HEK293 (cell line): Measurements from ENCODE around the gene MDM2.

Source experiments
- CTCF ChIA-PET: fragments of 350-600 bp; formaldehyde crosslinking; extraction: SDS; loops from one replicate; lab custom pipeline; 2021; ENCODE audit warnings: antibody characterized with exemption; lab: Yijun Ruan, JAX
- POLR2A ChIA-PET: fragments of 300-600 bp; formaldehyde crosslinking; extraction: SDS; loops from one replicate; lab custom pipeline; 2020; ENCODE audit warnings: antibody characterized with exemption, inconsistent platforms; lab: Yijun Ruan, JAX
- H3K27ac ChIP-seq: fragments of 200-500 bp; sonication (Bioruptor generic); 2 replicates; pipeline ENCODE4 v1.5.1; 2014; ENCODE audit warnings: low read depth, low read length, control low read depth, inconsistent platforms; ENCODE audit errors: extremely low read depth
- H3K36me3 ChIP-seq, 2 experiments: fragments of 200-500 bp in 1 of 2; sonication (Bioruptor generic) in 1 of 2; 1 replicate in 1 of 2; 2 replicates in 1 of 2; pipeline ENCODE4 v1.5.1; 2014 to 2017; ENCODE audit warnings: inconsistent platforms in 2 of 2, low read length in 2 of 2; ENCODE audit not compliant: control insufficient read depth in 2 of 2, insufficient read depth in 1 of 2
- H3K4me1 ChIP-seq: fragments of 200-500 bp; sonication (Bioruptor generic); 2 replicates; pipeline ENCODE4 v1.5.1; 2014; ENCODE audit warnings: mild to moderate bottlenecking, low read length, inconsistent platforms; ENCODE audit not compliant: control insufficient read depth, insufficient read depth
- H3K4me3 ChIP-seq: 2 replicates; pipeline ENCODE4 v1.5.1; 2011; ENCODE audit warnings: low read depth, mild to moderate bottlenecking, control low read depth, low read length, moderate library complexity
- H3K9me3 ChIP-seq: fragments of 200-500 bp; sonication (Bioruptor generic); 2 replicates; pipeline ENCODE4 v1.5.1; 2014; ENCODE audit warnings: low read depth, low read length, inconsistent platforms; ENCODE audit not compliant: control insufficient read depth, insufficient read depth
- BCL6B ChIP-seq: fragments of 450-650 bp; formaldehyde crosslinking; IDR thresholded peaks from 2 replicates; pipeline ENCODE4 v1.5.1; 2017; ENCODE audit warnings: missing biosample characterization, missing genetic modification characterization
- HIC1 ChIP-seq: fragments of 450-650 bp; formaldehyde crosslinking; IDR thresholded peaks from 2 replicates; pipeline ENCODE4 v1.5.1; 2016; ENCODE audit warnings: missing biosample characterization, missing genetic modification characterization
- HOXC10 ChIP-seq: sonication (generic); formaldehyde crosslinking; IDR thresholded peaks from 2 replicates; pipeline ENCODE4 v1.8.1; 2023; ENCODE audit warnings: mild to moderate bottlenecking, missing genetic modification reagents
- MEIS1 ChIP-seq: sonication (generic); formaldehyde crosslinking; IDR thresholded peaks from 2 replicates; pipeline ENCODE4 v1.8.1; 2022; ENCODE audit warnings: missing genetic modification reagents, mild to moderate bottlenecking, borderline replicate concordance
- MZF1 ChIP-seq: fragments of 450-650 bp; formaldehyde crosslinking; IDR thresholded peaks from 2 replicates; pipeline ENCODE4 v1.5.1; 2017; ENCODE audit warnings: missing biosample characterization, missing genetic modification characterization, borderline replicate concordance
- WT1 ChIP-seq: fragments of 450-650 bp; formaldehyde crosslinking; IDR thresholded peaks from 2 replicates; pipeline ENCODE4 v1.5.1; 2016; ENCODE audit warnings: missing biosample characterization, missing genetic modification characterization
- YY1 ChIP-seq: fragments of 450-650 bp; formaldehyde crosslinking; IDR thresholded peaks from 2 replicates; pipeline ENCODE4 v1.5.1; 2018; ENCODE audit warnings: missing biosample characterization, missing genetic modification characterization
- ZFHX2 ChIP-seq: fragments of 450-650 bp; formaldehyde crosslinking; conservative IDR thresholded peaks from 2 replicates; pipeline ENCODE4 v1.5.1; 2016; ENCODE audit warnings: missing biosample characterization, missing genetic modification characterization
- ZFP41 ChIP-seq: fragments of 450-650 bp; formaldehyde crosslinking; IDR thresholded peaks from 2 replicates; pipeline ENCODE4 v1.5.1; 2016; ENCODE audit warnings: missing biosample characterization, missing genetic modification characterization, borderline replicate concordance
- ZIC2 ChIP-seq: fragments of 450-650 bp; formaldehyde crosslinking; IDR thresholded peaks from 2 replicates; pipeline ENCODE4 v1.5.1; 2016; ENCODE audit warnings: missing biosample characterization, missing genetic modification characterization
- ZNF223 ChIP-seq: fragments of 450-650 bp; formaldehyde crosslinking; IDR thresholded peaks from 2 replicates; pipeline ENCODE4 v1.5.1; 2016; ENCODE audit warnings: missing biosample characterization, missing genetic modification characterization
- ZNF23 ChIP-seq: fragments of 450-650 bp; formaldehyde crosslinking; IDR thresholded peaks from 2 replicates; pipeline ENCODE4 v1.5.1; 2016; ENCODE audit warnings: missing biosample characterization, missing genetic modification characterization, borderline replicate concordance
- ZNF248 ChIP-seq: fragments of 450-650 bp; formaldehyde crosslinking; IDR thresholded peaks from 2 replicates; pipeline ENCODE4 v1.5.1; 2017; ENCODE audit warnings: missing biosample characterization, missing genetic modification characterization
- ZNF280D ChIP-seq: fragments of 450-650 bp; formaldehyde crosslinking; IDR thresholded peaks from 2 replicates; pipeline ENCODE4 v1.5.1; 2016; ENCODE audit warnings: missing biosample characterization, missing genetic modification characterization
- ZNF292 ChIP-seq: fragments of 450-650 bp; formaldehyde crosslinking; IDR thresholded peaks from 2 replicates; pipeline ENCODE4 v1.5.1; 2016; ENCODE audit warnings: low read depth, missing biosample characterization, missing genetic modification characterization, borderline replicate concordance
- ZNF311 ChIP-seq: fragments of 450-650 bp; formaldehyde crosslinking; IDR thresholded peaks from 2 replicates; pipeline ENCODE4 v1.5.1; 2017; ENCODE audit warnings: missing biosample characterization, missing genetic modification characterization, borderline replicate concordance
- ZNF335 ChIP-seq: fragments of 450-650 bp; formaldehyde crosslinking; conservative IDR thresholded peaks from 2 replicates; pipeline ENCODE4 v1.5.1; 2016; ENCODE audit warnings: missing biosample characterization, missing genetic modification characterization
- ZNF48 ChIP-seq: fragments of 450-650 bp; formaldehyde crosslinking; IDR thresholded peaks from 2 replicates; pipeline ENCODE4 v1.5.1; 2016; ENCODE audit warnings: missing biosample characterization, missing genetic modification characterization
- ZNF514 ChIP-seq: fragments of 450-650 bp; formaldehyde crosslinking; IDR thresholded peaks from 2 replicates; pipeline ENCODE4 v1.5.1; 2016; ENCODE audit warnings: missing biosample characterization, missing genetic modification characterization
- ZNF544 ChIP-seq: fragments of 450-650 bp; formaldehyde crosslinking; IDR thresholded peaks from 2 replicates; pipeline ENCODE4 v1.5.0; 2017; ENCODE audit warnings: missing biosample characterization, missing genetic modification characterization
- ZNF561 ChIP-seq: fragments of 450-650 bp; IDR thresholded peaks from 2 replicates; pipeline ENCODE4 v1.5.1; 2018; ENCODE audit warnings: missing biosample characterization, missing genetic modification characterization, borderline replicate concordance
- ZNF621 ChIP-seq: fragments of 450-650 bp; formaldehyde crosslinking; IDR thresholded peaks from 2 replicates; pipeline ENCODE4 v1.5.1; 2017; ENCODE audit warnings: missing biosample characterization, missing genetic modification characterization
- ZNF645 ChIP-seq: fragments of 450-650 bp; formaldehyde crosslinking; IDR thresholded peaks from 2 replicates; pipeline ENCODE4; 2016; ENCODE audit warnings: missing biosample characterization, missing genetic modification characterization
- ZNF660 ChIP-seq: fragments of 450-650 bp; IDR thresholded peaks from 2 replicates; pipeline ENCODE4 v1.5.1; 2018; ENCODE audit warnings: missing biosample characterization, mild to moderate bottlenecking, missing genetic modification characterization
- ZNF777 ChIP-seq: fragments of 450-650 bp; formaldehyde crosslinking; IDR thresholded peaks from 2 replicates; pipeline ENCODE4 v1.5.1; 2017; ENCODE audit warnings: missing biosample characterization, missing genetic modification characterization, borderline replicate concordance
- ZSCAN16 ChIP-seq: fragments of 450-650 bp; formaldehyde crosslinking; IDR thresholded peaks from 2 replicates; pipeline ENCODE4 v1.5.1; 2016; ENCODE audit warnings: missing biosample characterization, missing genetic modification characterization
- ZSCAN4 ChIP-seq: fragments of 450-650 bp; formaldehyde crosslinking; IDR thresholded peaks from 2 replicates; pipeline ENCODE4 v1.5.1; 2017; ENCODE audit warnings: missing biosample characterization, missing genetic modification characterization

Gene MDM2

GRCh38 chr12:68761901-68762630 is 45.9 kb upstream of the MDM2 start:
- Histone ChIP-seq H3K4me1 (no peaks in the 10 kb centered on the region), H3K36me3 (peaks cover 31 to 58% of the 10 kb centered on the region in 2 experiments), H3K27ac (no peak overlapping the region), H3K9me3 (no peaks in the 10 kb centered on the region)
- CTCF ChIA-PET, result interaction anchor here (0.6 kb wide), 1 partner anchor 10 kb away, joined by 3 read pairs; no protein-coding TSS in a partner anchor
- POLR2A ChIA-PET, result no interaction called here
- TF ChIP-seq ZNF621 (tag by site-specific recombination) (no peak), ZFHX2 (tag by site-specific recombination) (no peak), BCL6B (tag by site-specific recombination) (no peak), ZNF660 (tag by site-specific recombination) (no peak), ZNF335 (no peak), ZNF23 (no peak), ZIC2 (tag by site-specific recombination) (no peak), HOXC10 (CRISPR knock-in tag) (no peak), ZSCAN16 (no peak), ZNF544 (tag by site-specific recombination) (no peak), MZF1 (tag by site-specific recombination) (no peak), ZNF514 (tag by site-specific recombination) (no peak), ZSCAN4 (tag by site-specific recombination) (no peak)
- TF ChIP-seq, all 188 proteins: peak for 0
- H3K4me3 ChIP-seq, result no peak overlapping the region

- Histone ChIP-seq H3K9me3 (no peaks in the 10 kb centered on the region), H3K36me3 (peaks cover 31 to 54% of the 10 kb centered on the region in 2 experiments), H3K27ac (no peak overlapping the region), H3K4me1 (no peaks in the 10 kb centered on the region), H3K4me3 (no peak overlapping the region)
- POLR2A ChIA-PET, result no interaction called here
- CTCF ChIA-PET, result interaction anchor here (0.6 kb wide), 1 partner anchor 9 kb away, joined by 3 read pairs; no protein-coding TSS in a partner anchor
- no peak for TF ChIP-seq ZNF48 (tag by site-specific recombination)
- no peak for TF ChIP-seq ZNF280D (tag by site-specific recombination)
- no peak for TF ChIP-seq ZNF311
- TF ChIP-seq MEIS1, result no peak
- TF ChIP-seq ZFP41 (tag by site-specific recombination), result no peak
- no peak for TF ChIP-seq HIC1 (tag by site-specific recombination)
- no peak for TF ChIP-seq ZNF292 (tag by site-specific recombination)
- no peak for TF ChIP-seq WT1 (tag by site-specific recombination)
- no peak for TF ChIP-seq ZFHX2 (tag by site-specific recombination)
- TF ChIP-seq ZNF223 (tag by site-specific recombination), result no peak
- TF ChIP-seq ZNF645 (tag by site-specific recombination), result no peak
- TF ChIP-seq YY1, result no peak
- no peak for TF ChIP-seq ZNF248
- no peak for TF ChIP-seq ZNF561 (tag by site-specific recombination)
- TF ChIP-seq ZNF777 (tag by site-specific recombination), result no peak
Observed at GRCh38 chr12:68762691-68763090, 45.3 kb upstream of the MDM2 start.
